ENCODE measurements around the gene IL26.
"Not testable (repeated sequence)": the region's sequence is repeated elsewhere in the genome, so short reads cannot be mapped to it uniquely, and the experiment has no call there.

IL26 gene

DNA sequence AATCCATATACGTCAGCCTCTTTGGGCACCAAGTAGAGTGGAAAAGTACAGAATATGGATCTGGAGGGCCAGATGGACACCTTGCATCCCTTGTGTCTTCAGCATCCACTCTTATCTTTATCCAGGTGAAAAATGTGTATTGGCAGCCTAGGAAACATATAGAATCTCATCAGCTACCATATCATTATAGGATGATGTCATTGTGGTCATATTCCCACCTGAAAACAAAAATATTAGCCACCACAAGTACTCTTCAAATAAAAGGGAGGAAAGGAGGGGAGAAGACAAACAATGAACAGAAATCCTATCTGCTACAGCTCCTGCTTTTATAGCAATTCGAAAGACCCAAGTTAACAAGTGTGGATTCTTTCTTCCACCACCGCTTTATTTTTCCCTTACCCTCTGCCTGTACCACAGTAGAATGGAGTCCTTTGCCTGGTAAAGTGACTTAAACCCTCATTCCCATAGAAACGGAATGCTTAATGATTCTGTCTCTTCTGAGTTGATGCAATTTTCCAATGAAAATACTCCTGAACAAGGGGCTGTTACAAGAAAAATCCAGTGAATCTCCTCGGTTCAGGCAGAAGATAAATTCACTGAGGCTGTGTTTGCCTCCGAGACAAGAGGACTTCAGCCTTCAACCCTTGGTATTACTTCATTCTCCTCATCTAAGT lies 13.8 kb upstream of the IL26 start:
- DNase-seq: no peak

DNA sequence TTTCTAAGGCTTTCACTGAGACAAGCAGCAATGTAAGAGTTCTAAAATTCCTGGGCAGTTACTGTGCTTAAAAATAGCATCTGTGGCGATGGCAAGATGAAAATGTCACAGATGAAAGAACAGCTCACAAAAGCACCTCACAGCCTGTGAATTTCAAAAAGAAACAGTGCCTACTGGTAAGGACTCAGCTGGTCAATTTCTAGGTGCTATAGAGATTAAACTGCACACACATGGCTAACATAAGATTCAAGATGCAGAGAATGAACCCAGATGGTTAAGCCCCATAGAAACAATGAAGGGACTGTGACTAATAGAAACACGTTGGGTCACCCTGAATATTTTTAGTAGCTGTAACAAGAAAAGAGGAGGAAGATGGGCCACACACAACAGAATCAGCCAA lies 12.0 kb upstream of the IL26 start:
- DNase-seq: peak; percentile 33

DNA sequence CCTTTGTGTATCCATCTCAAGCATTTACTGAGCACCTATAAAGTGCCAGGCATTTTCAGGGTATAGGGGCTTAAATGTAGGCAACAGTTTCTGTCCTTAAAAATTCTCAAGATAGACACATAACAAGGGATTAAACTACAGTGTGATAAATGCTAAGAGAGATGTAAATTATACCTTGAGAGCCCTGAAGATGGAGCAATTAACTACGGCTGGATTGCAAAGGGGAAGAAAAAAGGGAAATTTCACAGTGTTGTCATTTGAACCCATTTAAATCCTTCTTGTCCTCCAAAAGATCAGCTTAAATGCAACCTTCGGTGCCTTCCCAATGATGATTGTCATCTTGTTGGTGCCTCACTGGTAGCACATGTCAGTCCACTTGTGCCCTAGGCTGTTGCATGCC lies 11.5 kb upstream of the IL26 start:
- DNase-seq: peak; percentile 26

DNA sequence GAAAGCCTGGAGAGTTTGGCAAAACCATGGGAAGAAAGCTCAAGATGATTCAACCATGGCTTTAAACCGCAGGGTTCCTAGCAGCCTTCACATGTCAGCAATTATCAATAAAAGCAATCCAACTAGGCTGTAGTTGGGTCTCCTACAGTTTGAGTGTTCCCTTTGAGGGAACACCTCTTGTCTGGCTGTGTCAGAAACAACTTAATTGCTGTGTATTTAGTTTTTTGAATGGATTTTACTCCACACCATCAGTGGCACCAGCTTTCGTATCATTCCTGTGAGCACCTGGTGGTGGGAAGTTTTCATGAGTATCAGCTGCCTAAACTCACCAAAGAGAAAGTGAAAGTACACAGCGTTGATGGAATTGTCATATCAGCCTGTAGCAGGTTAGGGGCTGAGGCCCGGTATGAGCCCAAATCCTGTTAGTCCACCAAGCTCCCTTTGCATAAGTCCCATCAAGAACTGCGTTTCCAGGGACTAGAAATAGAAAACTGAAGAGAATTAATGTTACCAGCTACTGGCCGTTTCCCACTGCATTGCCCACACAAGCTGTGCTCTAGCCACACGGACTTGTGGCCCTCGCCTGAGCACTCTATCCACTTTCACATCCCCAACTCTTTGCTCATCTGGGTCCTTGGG lies 10.9 kb upstream of the IL26 start:
- peak; percentile 25 for DNase-seq

DNA sequence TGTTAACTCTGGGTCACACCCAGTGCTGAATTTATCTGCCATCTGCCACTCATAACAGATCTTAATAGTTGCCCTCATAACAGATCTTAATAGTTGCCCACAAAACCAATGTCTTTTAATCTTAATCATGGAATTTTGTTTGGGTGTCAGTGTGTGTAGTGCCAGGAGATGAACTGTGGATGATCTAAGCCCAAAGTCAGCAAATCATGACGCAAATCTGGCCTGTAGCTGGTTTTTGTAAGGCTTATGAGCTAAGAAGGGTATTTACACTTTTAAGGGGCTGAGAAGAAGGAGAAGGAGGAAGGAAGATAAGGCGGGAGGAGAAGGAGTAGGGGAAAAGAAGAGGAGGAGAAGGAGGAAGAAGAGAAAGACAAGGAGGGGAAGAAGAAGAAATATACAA lies 10.0 kb upstream of the IL26 start:
- no peak for DNase-seq

DNA sequence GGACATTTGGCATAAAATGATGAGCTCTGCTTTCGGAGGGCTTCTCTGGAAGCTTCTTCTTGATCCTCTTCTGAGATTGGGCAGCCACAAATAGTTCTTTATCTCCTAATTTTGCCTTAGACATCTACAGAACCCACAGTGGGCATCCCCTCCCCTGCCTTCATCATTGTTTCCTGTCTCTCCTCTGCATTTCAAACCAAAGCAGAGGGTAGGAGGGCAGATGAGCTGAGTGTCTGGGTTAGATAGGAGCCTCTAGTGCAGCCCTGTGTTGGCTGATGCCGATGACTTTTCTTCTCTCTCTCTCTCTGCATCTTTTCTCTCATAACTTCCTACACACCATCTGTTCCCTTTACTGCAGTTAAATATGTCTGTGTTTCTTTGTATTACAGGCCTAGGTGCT lies 8.5 kb upstream of the IL26 start:
- DNase-seq: no peak

DNA sequence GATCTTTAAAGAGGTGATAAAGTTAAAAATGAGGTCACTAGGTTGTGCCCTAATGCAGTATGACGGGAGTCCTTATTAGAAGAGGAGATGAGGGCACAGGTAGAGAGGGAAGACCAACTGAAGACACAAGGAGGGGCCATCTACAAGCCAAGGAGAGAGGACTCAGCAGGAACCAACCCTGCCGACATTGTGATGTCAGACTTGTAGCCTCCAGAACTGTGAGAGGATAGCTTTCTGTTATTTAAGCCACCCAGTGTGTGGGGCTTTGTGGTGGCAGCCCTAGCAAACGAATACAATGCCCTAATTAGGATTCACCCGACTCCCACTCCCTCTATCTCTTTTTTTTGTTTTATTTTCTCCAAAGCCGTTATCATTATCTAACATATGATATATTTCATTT lies 7.9 kb upstream of the IL26 start:
- DNase-seq: no peak

DNA sequence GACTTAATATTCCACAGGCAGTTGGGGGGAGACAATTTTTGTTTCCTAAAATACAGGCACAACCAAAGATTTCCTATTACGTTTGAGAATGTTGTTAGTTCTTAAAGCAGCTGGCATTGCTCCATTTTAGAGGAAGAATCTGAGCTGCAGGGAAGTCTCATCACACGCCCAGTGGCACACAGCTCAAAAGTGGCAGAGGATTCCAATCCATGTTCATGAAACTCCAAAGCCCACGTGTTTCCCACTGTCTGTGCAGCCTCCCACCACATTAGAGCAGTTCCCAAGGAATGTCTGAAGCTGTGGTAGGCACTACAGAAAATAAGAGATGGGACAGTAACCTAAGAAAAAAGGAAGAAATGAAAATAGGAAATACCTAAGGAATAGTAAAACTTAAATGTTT lies 6.1 kb upstream of the IL26 start:
- DNase-seq: no peak

DNA sequence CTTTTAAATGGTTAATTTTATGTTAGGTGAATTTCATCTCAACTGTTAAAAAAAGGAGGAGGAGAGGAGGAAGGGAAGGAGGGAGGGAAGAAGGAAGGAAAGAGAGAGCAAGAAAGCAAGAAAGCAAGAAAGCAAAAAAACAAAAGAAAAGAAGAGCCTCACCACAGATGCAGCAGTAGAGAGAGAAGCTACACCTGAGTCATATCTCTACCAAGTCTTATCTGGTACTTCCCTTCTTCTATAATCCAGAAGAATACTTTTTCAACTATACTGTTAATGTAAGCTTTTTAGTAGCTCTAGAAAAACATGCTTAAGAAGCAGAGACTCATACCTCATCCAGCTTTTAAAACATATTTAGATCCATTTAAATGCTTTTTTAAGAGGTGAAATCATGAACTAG lies 5.6 kb upstream of the IL26 start:
- no peak for DNase-seq

DNA sequence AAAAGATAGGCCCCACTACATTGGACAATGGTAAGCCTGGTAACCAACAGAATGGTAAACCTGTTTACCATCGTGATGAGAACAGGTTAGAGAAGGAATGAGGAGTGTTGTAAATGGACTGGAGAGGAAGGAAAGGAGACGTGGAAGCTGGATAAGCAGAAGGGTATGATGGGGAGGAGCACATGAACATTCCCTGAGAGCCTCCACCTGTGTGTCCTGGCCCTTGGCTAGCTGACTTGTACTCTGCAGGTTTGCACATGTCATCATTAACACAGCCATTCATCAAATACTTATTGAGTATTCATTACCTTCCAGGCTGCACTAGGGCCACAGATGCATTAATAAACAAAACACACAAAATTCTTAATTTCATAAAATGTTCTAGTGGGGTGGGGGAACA lies 4.3 kb upstream of the IL26 start:
- no peak for DNase-seq

DNA sequence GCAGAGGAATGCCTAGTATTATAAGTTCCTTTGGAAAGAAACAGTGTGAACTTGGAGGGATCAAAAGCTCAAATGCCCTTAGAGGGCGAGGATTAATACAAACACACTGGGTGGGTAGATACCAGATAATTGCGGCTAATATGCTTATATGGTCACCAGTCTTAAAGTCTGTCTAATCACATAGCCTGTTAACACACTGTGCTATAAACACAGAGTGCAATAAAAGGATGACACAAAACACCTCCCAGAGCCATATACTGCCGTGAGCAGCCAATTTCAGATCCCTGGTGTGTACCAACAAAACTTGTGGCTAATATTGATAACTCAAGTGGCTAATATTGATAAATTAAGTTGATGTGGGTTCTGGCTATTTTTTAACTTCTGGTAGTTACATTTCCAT lies 1.7 kb upstream of the IL26 start:
- DNase-seq: no peak

DNA sequence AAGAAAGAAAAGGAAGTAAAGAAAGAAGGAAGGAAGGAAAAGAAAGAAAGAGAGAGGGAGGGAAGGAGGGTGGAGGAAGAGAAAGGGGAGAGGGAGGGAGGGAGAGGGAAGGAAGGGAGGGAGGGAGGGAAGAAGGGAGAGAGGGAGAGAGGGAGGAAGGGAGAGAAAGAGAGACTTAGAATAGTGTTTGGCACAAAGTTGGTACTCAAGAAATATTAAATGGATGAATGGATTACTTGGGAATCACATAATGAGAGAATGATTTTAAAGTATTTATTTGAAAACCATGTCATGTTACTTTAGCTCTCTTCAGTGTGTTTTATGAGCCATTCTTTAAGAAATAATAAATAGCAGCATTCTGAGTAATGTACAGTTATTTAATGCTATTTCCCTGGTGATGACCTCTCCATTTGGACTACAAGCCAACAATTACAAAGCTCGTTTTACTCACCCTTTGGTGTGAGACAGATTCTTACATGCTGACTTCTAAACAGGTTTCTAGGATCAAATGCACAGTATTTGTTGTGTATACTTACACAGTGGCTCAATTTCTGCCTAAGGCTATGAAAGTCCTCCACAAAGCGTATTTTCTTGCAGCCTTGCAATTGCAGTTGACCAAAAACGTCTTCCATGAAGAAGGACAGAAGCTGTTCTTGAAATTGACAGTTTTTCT lies 861 bp downstream of the IL26 start:
- peak; percentile 75 for DNase-seq

DNA sequence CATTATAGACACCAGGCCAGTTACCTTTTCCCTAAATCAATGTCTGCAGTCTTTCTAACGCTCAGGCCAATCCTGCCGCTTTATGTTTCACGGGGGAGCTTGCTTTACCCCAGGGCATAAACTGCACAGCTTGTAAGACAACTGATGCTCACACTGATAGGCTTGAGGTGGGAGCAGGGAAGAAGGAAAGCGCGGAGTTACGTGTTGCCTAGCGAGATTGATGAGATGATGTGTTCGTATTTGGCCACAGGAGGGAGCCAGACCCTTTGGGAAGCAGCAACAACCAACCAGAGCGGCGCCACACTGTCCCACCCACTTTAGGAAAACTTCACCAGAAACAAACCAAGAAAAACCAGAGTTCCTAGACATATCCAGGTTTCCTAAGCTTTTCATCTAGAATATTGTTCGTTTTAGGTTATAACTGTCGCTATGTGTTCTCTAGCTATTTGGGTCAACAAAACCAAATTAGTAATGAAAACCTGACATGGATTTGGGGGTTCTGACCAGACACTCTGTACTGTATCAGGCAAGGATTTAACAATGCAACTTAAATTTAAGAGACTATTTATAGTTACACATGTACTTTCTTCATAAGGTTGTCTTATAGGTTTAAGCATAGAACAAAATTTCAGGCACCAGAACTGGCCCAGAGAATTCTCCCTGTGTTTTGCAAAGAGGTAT lies 2.4 kb downstream of the IL26 start:
- peak; percentile 87 for DNase-seq

DNA sequence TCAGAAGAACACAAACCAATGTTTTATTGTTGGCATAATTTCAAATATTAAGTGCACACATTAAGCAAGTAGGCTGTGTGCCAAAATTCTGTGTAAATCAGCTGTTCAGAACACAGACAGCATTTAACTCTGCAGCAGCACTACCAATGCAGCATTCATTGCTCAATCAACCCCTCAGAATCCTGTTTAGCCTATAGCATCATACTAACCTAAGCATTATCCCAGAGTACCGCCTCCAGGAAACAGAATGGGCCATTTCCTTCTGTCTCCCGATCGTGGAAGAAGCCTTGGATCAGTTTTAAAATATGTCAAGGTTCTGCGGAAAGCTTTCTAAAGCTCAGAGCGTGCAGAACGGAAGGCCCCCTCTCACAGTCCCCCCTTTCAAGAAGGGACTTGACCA lies 3.3 kb downstream of the IL26 start:
- DNase-seq: no peak

DNA sequence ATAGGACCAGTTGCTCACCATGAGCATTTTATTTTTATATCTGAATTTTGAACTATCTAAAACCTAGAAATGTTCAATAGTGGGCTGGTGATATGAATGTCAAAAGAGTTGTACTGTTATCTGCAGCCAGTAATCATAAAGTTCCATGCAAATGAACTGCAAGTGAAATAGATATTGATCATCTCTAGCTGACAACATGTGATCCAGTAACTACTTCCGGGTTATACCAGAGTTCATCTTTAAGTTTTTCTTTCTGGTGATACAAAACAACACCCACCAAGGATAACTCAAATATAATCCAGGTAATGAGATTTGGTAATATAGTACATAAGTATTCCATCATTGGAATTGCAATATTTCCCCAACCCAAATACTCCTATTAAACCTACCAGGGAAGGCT lies 4.1 kb downstream of the IL26 start:
- no peak for DNase-seq

DNA sequence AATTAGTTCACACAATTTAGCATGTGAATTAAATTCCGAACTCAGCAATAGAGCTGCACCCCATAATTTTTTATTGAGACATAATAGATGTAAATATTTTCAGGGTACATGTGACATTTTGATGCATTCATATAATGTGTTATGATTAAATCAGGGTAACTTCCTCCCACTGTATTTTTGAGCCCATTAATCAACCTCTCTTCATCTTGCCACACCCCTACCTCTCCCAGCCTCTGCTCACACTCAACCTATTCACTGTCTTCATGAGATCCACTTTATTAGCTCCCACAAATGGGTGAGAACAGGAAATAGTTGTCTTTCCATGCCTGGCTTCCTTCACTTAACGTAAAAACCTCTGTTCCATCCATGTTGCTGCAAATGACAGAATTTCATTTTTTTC lies 14.7 kb downstream of the IL26 start:
- no peak for DNase-seq

DNA sequence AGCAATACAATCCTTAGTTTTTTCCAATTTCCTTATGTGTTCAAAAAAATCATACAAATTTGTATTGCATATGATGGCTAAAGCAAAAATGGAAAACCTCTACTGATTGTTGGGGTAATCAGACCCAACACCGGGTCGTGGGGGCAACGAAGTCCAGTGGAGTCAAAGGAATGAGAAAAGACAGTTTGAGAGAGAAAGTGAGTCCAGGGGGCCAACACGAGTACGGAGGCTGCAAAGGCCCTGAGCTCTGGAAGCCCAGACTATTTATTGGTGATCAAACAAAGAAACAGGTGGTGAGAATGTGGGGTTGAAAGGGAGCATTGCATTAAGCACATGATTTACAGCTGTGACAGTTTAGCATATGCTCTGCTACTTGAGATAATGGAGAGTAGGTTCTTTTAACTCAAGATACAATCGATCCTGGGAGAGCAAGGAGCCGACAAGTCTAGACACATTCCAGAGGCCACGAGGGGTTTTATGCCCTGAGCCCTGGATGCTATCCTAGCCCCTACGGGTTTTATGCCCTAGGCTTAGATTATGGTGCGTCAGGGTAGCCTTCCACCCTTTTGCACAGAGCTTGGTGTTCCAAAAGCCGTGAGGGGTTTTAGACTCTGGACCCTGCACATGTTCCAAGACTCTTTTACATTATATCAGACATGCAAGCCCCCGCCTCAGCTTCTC lies 16.4 kb downstream of the IL26 start:
- not testable (repeated sequence) for DNase-seq

DNA sequence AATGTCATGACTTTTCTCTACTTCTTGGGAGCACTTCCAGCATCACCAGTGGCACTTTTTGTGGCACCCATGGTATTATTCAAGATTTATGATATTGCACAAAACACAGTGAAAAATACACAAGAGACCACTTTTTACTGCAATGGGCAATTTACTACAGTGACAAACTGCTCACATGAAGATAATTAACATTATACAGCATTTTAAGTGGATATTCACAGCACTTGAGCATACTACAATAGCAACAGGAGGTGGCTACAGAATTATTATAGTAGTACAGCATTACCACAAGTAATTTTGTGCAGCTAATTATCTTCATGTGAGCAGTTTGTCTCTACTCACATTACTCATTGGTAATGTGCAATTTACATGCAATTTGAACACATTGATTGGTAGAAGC lies 18.3 kb downstream of the IL26 start:
- DNase-seq: no peak

DNA sequence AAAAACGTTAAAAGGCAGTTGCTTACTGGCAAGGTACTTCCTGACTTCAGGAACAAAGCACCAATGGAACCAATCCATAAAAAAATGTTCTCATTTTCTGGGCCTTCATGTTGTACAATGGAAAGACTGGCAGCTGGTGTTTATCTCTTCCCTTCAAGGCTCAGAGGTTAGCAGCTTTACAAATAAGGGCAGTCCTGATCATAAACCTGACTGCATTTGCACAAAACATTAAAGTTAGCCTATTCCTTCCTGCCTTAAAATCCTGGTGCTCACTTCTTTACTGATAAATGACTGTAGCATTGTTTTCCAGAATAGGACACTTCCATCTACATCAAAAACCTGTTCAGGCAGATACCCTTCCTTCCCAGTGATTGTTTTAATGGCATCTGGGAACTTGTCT lies 19.2 kb downstream of the IL26 start:
- no peak for DNase-seq

DNA sequence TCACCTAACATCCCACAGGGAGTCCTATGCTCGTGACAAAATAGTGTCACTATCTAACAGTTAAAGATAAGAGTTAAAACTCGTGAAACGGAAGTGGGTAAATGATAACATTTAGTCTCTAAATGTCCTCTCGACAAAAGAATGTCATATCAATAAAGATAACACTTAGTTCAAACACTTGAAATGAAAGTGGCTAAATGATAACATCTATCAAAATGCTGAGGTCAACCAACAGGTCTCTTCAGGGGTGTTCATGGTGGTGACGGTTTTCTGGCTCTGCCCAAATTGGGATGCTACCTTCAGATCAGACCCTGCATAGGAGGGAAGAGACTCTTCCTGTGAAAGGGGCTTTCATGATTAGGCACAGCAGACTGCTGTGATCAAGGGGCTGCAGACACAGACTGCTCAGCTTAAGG lies 22.1 kb downstream of the IL26 start:
- no peak for DNase-seq

DNA sequence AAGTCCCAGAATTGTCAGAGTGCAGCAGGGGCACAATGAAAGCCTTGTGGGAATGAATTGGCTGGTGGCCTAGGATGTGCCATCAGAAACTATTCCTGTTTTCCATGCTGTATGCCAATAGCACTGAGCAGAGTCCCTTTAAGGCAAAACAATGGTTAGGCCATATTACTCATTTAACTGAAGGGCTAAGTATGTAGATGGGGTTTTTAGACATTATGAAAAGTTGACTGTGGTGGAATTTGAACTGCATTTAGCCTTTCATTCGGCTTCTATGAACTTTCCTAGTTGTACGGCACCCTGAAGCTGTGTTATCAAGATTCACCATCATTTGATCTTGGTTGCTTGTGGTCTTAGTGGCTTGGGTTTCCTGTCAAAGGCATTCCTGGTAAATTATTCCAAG lies 24.8 kb downstream of the IL26 start:
- peak; percentile 63 for DNase-seq

DNA sequence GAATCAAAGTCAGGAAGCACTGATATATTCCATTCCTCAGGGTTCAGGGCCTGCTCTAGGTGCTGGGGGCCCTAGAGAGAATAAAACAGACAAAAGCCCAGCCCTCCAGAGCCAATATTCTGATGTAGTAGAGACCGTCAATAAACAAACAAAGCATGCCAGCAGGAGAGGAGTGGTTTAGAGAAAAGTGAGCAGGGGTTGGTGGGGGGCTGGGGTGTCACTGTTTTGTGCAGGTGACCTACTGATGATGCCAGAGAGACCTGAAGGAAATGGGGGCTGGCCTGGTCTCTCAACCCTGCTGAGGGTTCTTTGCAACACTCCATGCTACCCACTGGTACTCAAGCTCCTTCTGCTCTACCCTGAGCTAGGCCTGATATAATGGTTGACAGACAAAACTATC lies 26.5 kb downstream of the IL26 start:
- DNase-seq: no peak

DNA sequence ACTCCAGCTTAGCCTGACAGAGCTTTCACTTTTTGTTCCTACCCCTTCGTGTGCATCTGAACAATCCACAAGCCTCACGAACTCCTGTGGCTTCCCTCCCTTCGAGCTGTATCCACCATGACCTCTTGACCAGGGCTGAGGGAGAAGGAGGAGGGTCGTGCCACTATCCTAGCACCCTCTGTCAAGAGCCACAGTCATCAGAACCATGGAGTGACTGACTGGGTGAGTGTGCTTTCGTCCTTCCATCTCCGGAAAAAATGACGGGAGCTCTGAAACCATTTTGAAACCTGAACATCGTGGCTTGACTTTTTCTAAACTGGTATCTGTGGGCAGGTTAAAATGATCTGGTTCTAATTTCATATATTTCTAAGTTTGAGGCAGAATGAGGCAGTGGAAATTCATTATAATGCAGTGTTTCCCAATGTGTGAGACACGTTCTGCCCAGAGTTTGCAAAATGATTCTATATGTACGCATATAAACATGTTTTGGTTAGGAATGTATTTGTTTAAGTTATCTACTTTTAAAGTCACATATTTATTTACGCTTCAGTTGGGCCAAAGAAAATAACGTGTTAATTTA lies 27.0 kb downstream of the IL26 start:
- DNase-seq: no peak
